NCI-H2029 treated with DMSO at 0.1 percent for 48 hours (cell line): Measurements from ENCODE around the gene SMYD3.

Source experiments
- DNase-seq: peaks from one replicate; lab custom pipeline; 2025; lab: John Stamatoyannopoulos, UW

SMYD3 gene

DNA sequence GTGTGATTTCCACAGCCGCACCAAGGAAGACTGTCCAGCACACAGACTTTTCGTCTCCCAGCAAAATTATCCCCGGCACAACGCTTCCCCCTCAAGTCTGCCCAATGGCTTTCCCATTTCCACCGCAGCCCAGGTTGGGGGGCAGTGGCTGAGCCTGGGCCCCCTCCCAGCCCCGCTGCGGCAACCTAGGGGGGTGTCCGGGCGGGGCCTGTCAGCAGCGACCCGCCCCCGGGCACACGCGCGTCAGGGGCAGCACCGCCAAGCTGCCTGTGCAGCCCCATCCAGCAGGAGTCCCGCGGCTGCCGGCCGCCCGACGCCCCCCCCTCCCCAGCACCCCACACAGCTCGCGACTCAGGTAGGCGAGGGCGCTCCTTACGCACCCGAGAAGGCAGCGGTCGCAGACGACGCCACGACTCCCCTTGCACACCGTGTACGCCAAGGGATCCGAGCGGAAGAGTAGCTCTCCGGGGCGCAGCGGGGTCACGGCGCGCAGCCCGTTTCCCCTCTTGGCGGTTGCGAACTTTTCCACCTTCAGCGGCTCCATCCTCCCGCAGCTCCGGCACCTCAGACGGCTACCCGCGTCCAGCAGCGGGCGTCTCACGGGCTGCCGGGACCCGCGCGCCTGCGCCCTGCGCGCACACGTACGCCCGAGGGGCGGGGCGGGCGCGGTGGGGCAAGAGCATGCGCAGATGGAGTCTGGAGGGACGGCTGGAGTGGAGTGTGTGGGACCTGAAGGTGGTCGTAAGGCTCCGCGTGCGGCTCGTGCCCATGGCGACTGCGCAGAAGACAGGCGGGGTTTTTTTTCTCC, at the start of gene SMYD3:
TSS of gene SMYD3 (minus strand) at position 606 of the 808 bp plus-strand sequence.
- peak; percentile 13 for DNase-seq

DNA sequence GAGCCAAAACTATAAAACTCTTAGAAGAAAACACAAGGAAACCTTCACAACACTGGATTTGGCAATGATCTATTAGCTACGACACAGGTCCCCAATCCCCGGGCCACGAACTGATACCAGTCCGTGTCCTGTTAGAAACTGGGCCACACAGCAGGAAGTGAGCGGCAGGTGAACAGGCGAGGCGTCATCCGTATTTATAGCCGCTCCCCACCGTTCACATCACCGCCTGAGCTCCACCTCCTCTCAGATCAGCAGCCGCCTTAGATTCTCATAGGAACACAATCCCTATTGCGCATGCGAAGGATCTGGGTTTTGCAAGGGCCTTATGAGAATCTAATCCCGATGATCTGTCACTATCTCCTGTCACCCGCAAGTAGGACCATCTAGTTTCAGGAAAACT, 47.1 kb upstream of the SMYD3 start:
- no peak for DNase-seq

DNA sequence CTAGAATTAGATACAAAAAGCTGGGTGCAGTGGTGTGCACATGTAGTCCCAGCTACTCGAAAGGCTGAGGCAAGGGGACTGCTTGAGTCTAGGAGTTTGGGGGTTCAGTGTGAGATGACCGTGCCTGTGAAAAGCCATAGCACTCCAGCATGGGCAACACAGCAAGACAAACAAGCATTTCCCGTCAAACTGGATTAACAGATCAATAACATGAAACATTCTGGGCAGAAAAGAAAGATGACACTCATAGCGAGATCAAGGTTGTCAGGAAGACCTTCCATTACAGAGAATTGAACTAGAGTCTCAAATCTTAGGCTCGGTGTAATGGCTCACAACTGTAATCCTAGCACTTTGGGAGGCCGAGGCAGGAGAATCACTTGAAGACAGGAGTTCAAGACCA, 45.0 kb upstream of the SMYD3 start:
- no peak for DNase-seq

GRCh38 chr1:246550402-246550801, 43.3 kb upstream of the SMYD3 start:
- DNase-seq = no peak

DNA sequence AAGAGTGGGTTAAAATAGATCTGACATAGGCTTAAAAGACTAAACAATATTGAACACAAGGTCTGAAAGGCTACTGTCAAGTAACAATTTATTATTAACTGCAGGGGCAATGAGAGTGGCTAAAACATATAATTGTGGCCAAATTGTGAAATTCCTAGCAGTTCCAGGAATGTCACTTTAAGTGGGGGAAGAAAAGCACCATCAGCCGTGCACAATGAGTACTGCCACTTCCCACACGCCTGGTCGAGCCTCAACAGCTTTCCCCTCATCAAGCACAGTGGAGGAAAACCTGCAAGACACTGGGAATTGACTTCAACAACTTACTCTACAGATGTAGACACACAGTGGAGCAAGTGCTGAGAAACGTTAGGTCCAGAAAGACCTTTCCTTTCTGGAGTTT, 42.6 kb upstream of the SMYD3 start:
- DNase-seq = no peak

GRCh38 chr1:246544001-246544400, 36.9 kb upstream of the SMYD3 start:
- no peak for DNase-seq

- no peak for DNase-seq
Observed at GRCh38 chr1:246540738-246541491, 33.8 kb upstream of the SMYD3 start.

GRCh38 chr1:246537887-246538286, 30.8 kb upstream of the SMYD3 start:
- DNase-seq = peak; percentile 49

GRCh38 chr1:246537441-246537840, 30.4 kb upstream of the SMYD3 start:
- DNase-seq = no peak

DNA sequence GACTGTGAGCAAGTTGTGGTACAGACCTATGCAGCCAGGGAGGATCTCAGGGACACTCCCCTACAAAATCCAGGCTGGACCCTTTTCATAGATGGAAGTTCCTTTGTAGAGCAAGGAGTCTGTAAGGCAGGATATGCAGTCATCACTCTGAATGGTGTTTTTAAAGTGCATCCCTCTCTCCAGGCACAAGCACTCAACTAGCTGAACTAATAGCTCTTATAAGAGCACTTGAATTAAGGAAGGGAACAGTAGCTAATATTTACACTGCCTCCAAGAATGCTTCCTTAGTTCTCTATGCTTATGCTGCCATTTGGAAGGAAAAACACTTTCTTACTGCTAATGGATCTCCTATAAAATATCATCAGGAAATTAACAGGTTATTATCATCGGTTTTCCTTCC, 27.0 kb upstream of the SMYD3 start:
- DNase-seq = no peak

DNA sequence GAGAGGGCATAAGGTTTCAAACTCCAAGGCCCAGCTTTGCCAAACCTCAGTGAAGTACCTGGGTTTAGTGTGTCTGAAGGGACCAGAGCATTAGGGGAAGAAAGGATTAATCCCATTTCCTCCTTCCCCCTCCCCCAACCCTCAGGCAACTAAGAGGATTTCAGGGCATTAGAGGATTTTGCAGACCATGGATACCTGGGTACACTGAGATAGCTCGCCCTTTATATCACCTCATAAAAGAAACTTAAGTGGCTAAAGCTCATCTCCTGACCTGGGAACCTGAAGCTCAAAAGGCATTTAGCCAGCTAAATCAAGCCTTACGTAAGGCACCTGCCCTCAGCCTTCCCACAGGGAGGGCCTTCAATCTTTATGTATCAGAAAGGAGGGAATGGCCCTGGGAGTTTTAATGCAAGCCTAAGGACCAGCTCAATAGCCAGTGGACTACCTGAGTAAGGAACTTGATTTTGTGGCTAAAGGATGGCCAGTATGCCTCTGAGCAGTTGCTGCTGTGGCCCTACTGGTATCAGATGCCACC, 26.4 kb upstream of the SMYD3 start:
- no peak for DNase-seq

- DNase-seq = no peak
Observed at GRCh38 chr1:246532519-246532918, 25.4 kb upstream of the SMYD3 start.

GRCh38 chr1:246530482-246530881, 23.4 kb upstream of the SMYD3 start:
- no peak for DNase-seq

DNA sequence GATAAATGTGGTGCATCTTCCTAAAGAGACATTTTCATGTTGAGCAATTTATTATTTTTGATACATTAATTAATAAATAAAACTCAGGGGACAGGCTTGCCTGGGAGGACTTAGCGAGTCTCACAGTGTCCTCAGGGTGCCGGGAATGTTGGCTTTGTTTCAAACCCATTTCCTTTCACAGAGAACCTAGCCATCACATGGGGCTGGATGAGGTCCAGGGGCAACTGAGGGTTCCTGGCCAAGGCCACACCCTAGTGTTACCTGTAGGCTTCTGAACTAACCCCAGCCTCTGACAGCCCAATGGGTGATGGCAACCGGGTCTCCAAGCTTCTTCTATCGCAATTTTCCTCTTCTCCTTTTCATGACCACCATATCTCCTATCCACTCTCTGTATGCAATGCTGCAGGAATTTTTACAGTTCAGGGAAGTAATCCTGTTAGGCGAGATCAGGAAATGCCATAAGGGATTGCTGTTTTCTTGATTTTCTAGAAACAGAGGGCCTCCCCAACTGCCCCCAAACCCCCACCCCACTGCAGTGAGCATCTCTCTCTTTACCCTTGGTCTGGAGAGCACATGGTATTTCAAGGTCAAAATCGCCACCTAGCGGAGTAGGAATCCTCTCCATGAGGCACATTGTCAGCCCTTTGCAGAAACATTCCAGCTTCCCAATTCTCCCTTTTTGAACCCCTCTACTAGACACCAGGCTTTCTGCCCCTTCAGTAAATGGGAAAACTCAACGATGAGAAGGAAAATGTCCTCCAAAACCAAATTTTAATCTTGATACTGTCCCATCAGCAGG, 22.1 kb upstream of the SMYD3 start:
- peak; percentile 13 for DNase-seq

GRCh38 chr1:246527402-246528088, 20.5 kb upstream of the SMYD3 start:
- DNase-seq = no peak

DNA sequence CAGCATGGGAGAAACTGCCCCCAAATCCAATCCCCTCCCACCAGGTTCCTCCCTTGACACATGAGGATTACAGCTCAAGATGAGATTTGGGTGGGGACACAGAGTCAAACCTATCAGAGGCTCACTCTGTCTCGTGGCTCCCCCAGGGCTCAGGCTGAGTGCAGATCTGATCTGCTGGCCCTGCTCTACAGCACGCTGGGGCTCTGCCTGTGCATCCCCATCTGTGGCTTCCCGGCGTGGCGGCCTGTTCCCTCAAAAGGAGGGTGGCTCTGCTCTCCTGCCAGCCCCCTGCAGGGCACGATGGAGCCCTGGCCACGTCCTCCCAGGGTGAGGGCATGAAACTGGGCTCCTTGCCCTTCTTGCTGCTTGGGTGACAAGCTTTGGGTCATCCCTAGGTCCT, 19.8 kb upstream of the SMYD3 start:
- no peak for DNase-seq

- DNase-seq = no peak
Observed at GRCh38 chr1:246526380-246526779, 19.3 kb upstream of the SMYD3 start.

- DNase-seq = no peak
Observed at GRCh38 chr1:246519514-246519913, 12.4 kb upstream of the SMYD3 start.

- no peak for DNase-seq
Observed at GRCh38 chr1:246518456-246519205, 11.6 kb upstream of the SMYD3 start.

GRCh38 chr1:246517391-246517790, 10.3 kb upstream of the SMYD3 start:
- no peak for DNase-seq

GRCh38 chr1:246516126-246516525, 9.0 kb upstream of the SMYD3 start:
- no peak for DNase-seq
